ENCODE data around the gene TRAF3IP3. TPM values are rescaled to one million over a fixed set of nuclear protein-coding genes. Genes with fewer than 3 reads are reported as not detected.

TRAF3IP3 gene
- 1 to 10 TPM; 1.6 to 2.0 (median 1.7) TPM for polyA plus RNA-seq (ENCODE audit: insufficient read length in 3 of 3)
- long read RNA-seq, donor 1, partial matches to known transcripts, result 7 of 7 reads
- long read RNA-seq, donor 1, other reads (novel, unspliced or antisense), result 0 of 7 reads
- long read RNA-seq, donor 2, partial matches to known transcripts, result 5 of 5 reads
- long read RNA-seq, donor 2, other reads (novel, unspliced or antisense), result 0 of 5 reads
- long read RNA-seq, donor 3, result 0 reads
- long read RNA-seq, donor 4, result 0 reads
- long read RNA-seq, donor 5, result 0 reads
- long read RNA-seq, donor 6, partial matches to known transcripts, result 14 of 14 reads
- long read RNA-seq, donor 6, other reads (novel, unspliced or antisense), result 0 of 14 reads
- long read RNA-seq, donor 7, partial matches to known transcripts, result 0 of 1 reads
- long read RNA-seq, donor 7, other reads (novel, unspliced or antisense), result 0 of 1 reads
- long read RNA-seq, donor 8, result 0 reads
- long read RNA-seq, donor 9, partial matches to known transcripts, result 15 of 15 reads
- long read RNA-seq, donor 9, other reads (novel, unspliced or antisense), result 0 of 15 reads
- long read RNA-seq, donor 10, partial matches to known transcripts, result 12 of 12 reads
- long read RNA-seq, donor 10, other reads (novel, unspliced or antisense), result 0 of 12 reads
- long read RNA-seq, donor 11, result 0 reads
- long read RNA-seq, donor 12, partial matches to known transcripts, result 12 of 12 reads
- long read RNA-seq, donor 12, other reads (novel, unspliced or antisense), result 0 of 12 reads
- long read RNA-seq, donor 13, result 0 reads
- long read RNA-seq, donor 14, result 0 reads
- long read RNA-seq, donor 15, partial matches to known transcripts, result 50 of 50 reads
- long read RNA-seq, donor 15, other reads (novel, unspliced or antisense), result 0 of 50 reads
- long read RNA-seq, donor 16, partial matches to known transcripts, result 13 of 13 reads
- long read RNA-seq, donor 16, other reads (novel, unspliced or antisense), result 0 of 13 reads

GRCh38 chr1:209755926-209756614 is at the start of gene TRAF3IP3:
TSS of gene TRAF3IP3 (plus strand) at chr1:209756053. CDS start at chr1:209760040, 3,987 bp downstream.
- no peak for DNase-seq

- no peak for DNase-seq
These were observed 49.2 kb upstream of the TRAF3IP3 start for GRCh38 chr1:209706622-209707021.

GRCh38 chr1:209707308-209707707 is 48.5 kb upstream of the TRAF3IP3 start:
- no peak for DNase-seq

- DNase-seq, result no peak
These were observed 47.6 kb upstream of the TRAF3IP3 start for GRCh38 chr1:209708297-209708696.

GRCh38 chr1:209710093-209710492 is 45.8 kb upstream of the TRAF3IP3 start:
- DNase-seq, result no peak

GRCh38 chr1:209710847-209711246 is 45.0 kb upstream of the TRAF3IP3 start:
- no peak for DNase-seq

- no peak for DNase-seq
These were observed 41.5 kb upstream of the TRAF3IP3 start for GRCh38 chr1:209714338-209714737.

GRCh38 chr1:209715314-209715713 is 40.5 kb upstream of the TRAF3IP3 start:
- DNase-seq, result no peak

- DNase-seq, result no peak
These were observed 38.0 kb upstream of the TRAF3IP3 start for GRCh38 chr1:209717818-209718217.

GRCh38 chr1:209720326-209720725 is 35.5 kb upstream of the TRAF3IP3 start:
- no peak for DNase-seq

GRCh38 chr1:209720826-209721225 is 35.0 kb upstream of the TRAF3IP3 start:
- no peak for DNase-seq

GRCh38 chr1:209721323-209721722 is 34.5 kb upstream of the TRAF3IP3 start:
- DNase-seq, result no peak

- DNase-seq, result no peak
These were observed 32.6 kb upstream of the TRAF3IP3 start for GRCh38 chr1:209723265-209723664.

- no peak for DNase-seq
These were observed 31.8 kb upstream of the TRAF3IP3 start for GRCh38 chr1:209723756-209724693.

GRCh38 chr1:209727286-209727685 is 28.6 kb upstream of the TRAF3IP3 start:
- DNase-seq, result no peak

GRCh38 chr1:209727785-209728184 is 28.1 kb upstream of the TRAF3IP3 start:
- DNase-seq, result no peak

- DNase-seq, result no peak
These were observed 27.4 kb upstream of the TRAF3IP3 start for GRCh38 chr1:209728466-209728865.

GRCh38 chr1:209729436-209729835 is 26.4 kb upstream of the TRAF3IP3 start:
- DNase-seq, result no peak

GRCh38 chr1:209732725-209733124 is 23.1 kb upstream of the TRAF3IP3 start:
- no peak for DNase-seq

- DNase-seq, result no peak
These were observed 22.3 kb upstream of the TRAF3IP3 start for GRCh38 chr1:209733409-209734192.
